H1 (cell line): ENCODE data around the gene SYPL1. TPM values are rescaled to one million over a fixed set of nuclear protein-coding genes. Genes with fewer than 3 reads are reported as not detected.

ENCODE experiments used
- CTCF ChIA-PET: fragments of 300-600 bp; sonication (Branson Sonifier 250); formaldehyde crosslinking; loops from one replicate; lab custom pipeline; 2021; ENCODE audit not compliant: partially characterized antibody; lab: Charles Lee
- POLR2A ChIA-PET: fragments of 300-600 bp; sonication (Branson Sonifier 250); formaldehyde crosslinking; loops from one replicate; lab custom pipeline; 2021; ENCODE audit warnings: inconsistent platforms; ENCODE audit not compliant: partially characterized antibody; lab: Charles Lee
- DNase-seq, 2 experiments: peaks; one replicate each; pipeline versions ENCODE4 v3.0.0 to v3.0.0-alpha.2; 2010 to 2022; ENCODE audit warnings: low spot score in 2 of 2, low read depth in 1 of 2, mixed read lengths in 1 of 2
- FAIRE-seq: peaks from 2 replicates; lab custom pipeline; 2011; peaks lifted over from hg19 to GRCh38; lab: Jason Lieb, UNC
- H2AFZ ChIP-seq: 2 replicates; pipeline ENCODE4 v1.8.1; 2012; ENCODE audit warnings: low read length, inconsistent platforms
- H2AK5ac ChIP-seq: 2 replicates; pipeline ENCODE4 v1.6.1; 2013; ENCODE audit warnings: low read depth, low read length
- H2BK120ac ChIP-seq: replicated peaks from 2 replicates; pipeline ENCODE3; 2013; ENCODE audit warnings: low read depth, low read length, inconsistent platforms
- H2BK12ac ChIP-seq: 2 replicates; pipeline ENCODE4 v1.6.1; 2013; ENCODE audit warnings: low read depth, low read length
- H2BK15ac ChIP-seq: 2 replicates; pipeline ENCODE4 v1.6.1; 2013; ENCODE audit warnings: low read length
- H2BK20ac ChIP-seq: 2 replicates; pipeline ENCODE4 v1.6.1; 2013; ENCODE audit warnings: low read length
- H2BK5ac ChIP-seq: 2 replicates; pipeline ENCODE4 v1.6.1; 2013; ENCODE audit warnings: low read depth, low read length
- H3K14ac ChIP-seq: 2 replicates; pipeline ENCODE4 v1.6.1; 2013; ENCODE audit warnings: inconsistent platforms; ENCODE audit not compliant: insufficient read length
- H3K18ac ChIP-seq: 2 replicates; pipeline ENCODE4 v1.6.1; 2013; ENCODE audit warnings: low read length; ENCODE audit errors: extremely low read depth
- H3K23ac ChIP-seq: 2 replicates; pipeline ENCODE4 v1.6.1; 2013; ENCODE audit warnings: inconsistent platforms; ENCODE audit not compliant: insufficient read length
- H3K23me2 ChIP-seq: 2 replicates; pipeline ENCODE4 v1.6.1; 2013; ENCODE audit warnings: low read depth, low read length
- H3K27ac ChIP-seq: 2 replicates; pipeline ENCODE4 v1.6.1; 2011; ENCODE audit warnings: low read depth, low read length, inconsistent platforms
- H3K27me3 ChIP-seq, 4 experiments: replicated peaks in 1 of 4; 1 replicate in 1 of 4; 2 replicates in 3 of 4; pipeline versions ENCODE4 v1.6.1 to v1.8.1; 2011 to 2013; ENCODE audit warnings: low read length in 3 of 4, mild to moderate bottlenecking in 3 of 4, inconsistent platforms in 2 of 4, mixed read lengths in 2 of 4, moderate library complexity in 1 of 4; ENCODE audit not compliant: control insufficient read depth in 3 of 4, insufficient read depth in 3 of 4; ENCODE audit errors: extremely low read depth in 1 of 4
- H3K36me3 ChIP-seq, 4 experiments: 2 replicates each; pipeline versions ENCODE4 v1.6.1 to v1.8.1; 2011 to 2013; ENCODE audit warnings: mild to moderate bottlenecking in 4 of 4, low read length in 3 of 4, moderate library complexity in 2 of 4, control low read depth in 1 of 4, inconsistent platforms in 1 of 4; ENCODE audit not compliant: insufficient read depth in 4 of 4, control insufficient read depth in 2 of 4
- H3K4ac ChIP-seq: replicated peaks from 2 replicates; pipeline ENCODE3; 2013; ENCODE audit warnings: low read length, low read depth, mixed read lengths, inconsistent platforms; ENCODE audit not compliant: insufficient read length
- H3K4me1 ChIP-seq, 4 experiments: replicated peaks in 1 of 4; 1 replicate in 1 of 4; 2 replicates in 3 of 4; pipeline versions ENCODE4 v1.6.1 to v1.8.1; 2011 to 2013; ENCODE audit warnings: low read length in 3 of 4, inconsistent platforms in 2 of 4, mixed read lengths in 1 of 4; ENCODE audit not compliant: insufficient read depth in 4 of 4, control insufficient read depth in 3 of 4
- H3K4me2 ChIP-seq, 2 experiments: 2 replicates each; pipeline versions ENCODE4 v1.6.1 to v1.8.1; 2011 to 2013; ENCODE audit warnings: low read depth in 2 of 2, low read length in 2 of 2, control low read depth in 1 of 2, inconsistent platforms in 1 of 2, mild to moderate bottlenecking in 1 of 2; ENCODE audit not compliant: insufficient read depth in 1 of 2
- H3K4me3 ChIP-seq, 4 experiments: fragments of 200-600, 300-600 bp in 1 of 4; sonication (generic), shearing (Covaris generic), sonication (Bioruptor Twin) in 1 of 4; 2 replicates each; pipeline versions ENCODE4 v1.5.1 to v1.8.1; 2011 to 2016; ENCODE audit warnings: low read length in 4 of 4, low read depth in 3 of 4, control low read depth in 2 of 4, inconsistent platforms in 2 of 4, mild to moderate bottlenecking in 2 of 4, mixed read lengths in 1 of 4, moderate library complexity in 1 of 4; ENCODE audit not compliant: insufficient read depth in 2 of 4; ENCODE audit errors: extremely low read depth in 1 of 4
- H3K56ac ChIP-seq: replicated peaks from 2 replicates; pipeline ENCODE3; 2013; ENCODE audit warnings: low read depth, mild to moderate bottlenecking, mixed read lengths, low read length, inconsistent platforms; ENCODE audit not compliant: insufficient read length
- H3K79me1 ChIP-seq: 2 replicates; pipeline ENCODE4 v1.6.1; 2013; ENCODE audit warnings: low read depth, low read length, control low read depth
- H3K79me2 ChIP-seq, 2 experiments: 2 replicates each; pipeline versions ENCODE4 v1.6.1 to v1.8.1; 2012 to 2013; ENCODE audit warnings: low read length in 2 of 2, mild to moderate bottlenecking in 2 of 2, inconsistent platforms in 1 of 2; ENCODE audit not compliant: insufficient read depth in 2 of 2, control insufficient read depth in 1 of 2
- H3K9ac ChIP-seq, 4 experiments: replicated peaks in 1 of 4; 1 replicate in 1 of 4; 2 replicates in 3 of 4; pipeline versions ENCODE4 v1.6.1 to v1.8.1; 2011 to 2013; ENCODE audit warnings: low read depth in 3 of 4, low read length in 3 of 4, control low read depth in 2 of 4, mild to moderate bottlenecking in 2 of 4, moderate library complexity in 2 of 4, inconsistent platforms in 1 of 4; ENCODE audit errors: extremely low read depth in 1 of 4
- H3K9me3 ChIP-seq, 2 experiments: 2 replicates each; pipeline versions ENCODE4 v1.6.1 to v1.8.1; 2012 to 2013; ENCODE audit warnings: mild to moderate bottlenecking in 2 of 2, moderate library complexity in 2 of 2, control low read depth in 1 of 2, inconsistent platforms in 1 of 2, low read depth in 1 of 2, low read length in 1 of 2, mixed read lengths in 1 of 2; ENCODE audit not compliant: insufficient read depth in 2 of 2
- H4K20me1 ChIP-seq, 2 experiments: replicated peaks in 1 of 2; 2 replicates each; pipeline versions ENCODE3 to v1.8.1; 2011 to 2013; ENCODE audit warnings: inconsistent platforms in 2 of 2, low read length in 2 of 2, mild to moderate bottlenecking in 1 of 2; ENCODE audit not compliant: insufficient read depth in 2 of 2, control insufficient read depth in 1 of 2
- H4K5ac ChIP-seq: 2 replicates; pipeline ENCODE4 v1.6.1; 2013; ENCODE audit warnings: low read length, low read depth, mixed read lengths, inconsistent platforms; ENCODE audit not compliant: insufficient read length
- H4K8ac ChIP-seq: 2 replicates; pipeline ENCODE4 v1.8.0; 2013; ENCODE audit warnings: mild to moderate bottlenecking, moderate library complexity, low read length, inconsistent platforms; ENCODE audit not compliant: insufficient read depth; ENCODE audit errors: extremely low read depth
- H4K91ac ChIP-seq: replicated peaks from 2 replicates; pipeline ENCODE3; 2013; ENCODE audit warnings: low read length, mixed read lengths, inconsistent platforms; ENCODE audit not compliant: insufficient read length
- EGR1 ChIP-seq: IDR thresholded peaks from 2 replicates; pipeline ENCODE4 v1.6.1; 2011; ENCODE audit warnings: low read depth, low read length, borderline replicate concordance
- POLR2A ChIP-seq, 2 experiments: IDR thresholded peaks; 1 replicate in 1 of 2; 2 replicates in 1 of 2; pipeline ENCODE4 v1.6.1; 2011; ENCODE audit warnings: low read depth in 2 of 2, low read length in 2 of 2, mild to moderate bottlenecking in 2 of 2; ENCODE audit errors: control extremely low read depth in 1 of 2
- SP2 ChIP-seq: IDR thresholded peaks from 2 replicates; pipeline ENCODE4 v1.6.1; 2012; ENCODE audit warnings: mild to moderate bottlenecking, low read length, inconsistent platforms
- TAF1 ChIP-seq: IDR thresholded peaks from 2 replicates; pipeline ENCODE4 v1.6.1; 2011; ENCODE audit warnings: mild to moderate bottlenecking, low read depth, low read length
- WGBS, 2 experiments: shearing (Covaris generic) in 1 of 2; methylation state at CpG; one replicate each; pipeline versions ENCODE4 v1.1.6 to v1.1.7; 2013 to 2015; ENCODE audit warnings: low lambda C conversion rate in 2 of 2, mixed read lengths in 2 of 2, inconsistent platforms in 1 of 2, low coverage in 1 of 2, missing lambda C conversion rate in 1 of 2; ENCODE audit not compliant: insufficient replicate concordance in 2 of 2, insufficient coverage in 1 of 2, insufficient read length in 1 of 2; ENCODE audit errors: extremely low coverage in 1 of 2, missing lambda C conversion rate in 1 of 2; 5-methylcytosine and 5-hydroxymethylcytosine counted together
- polyA plus RNA-seq, 7 experiments: library from polyadenylated mRNA; depleted of rRNA in 3 of 7; stranded (reverse) in 5 of 7; unstranded in 2 of 7; fragments of >200 nt in 5 of 7; fragments of 200-250 nt in 2 of 7; gene quantifications; 1 replicate in 5 of 7; 2 replicates in 1 of 7; 4 replicates in 1 of 7; pipeline versions ENCODE4 v1.2.1 to v1.2.3, GENCODE V29; 2011 to 2013; ENCODE audit warnings: missing spikeins in 2 of 7, mixed read lengths in 2 of 7
- total RNA-seq: library from RNA; stranded (reverse); fragmentation: NEBNext Ultra II Directional; extraction: Animal tissue kit (Norgen Biotek cat#: 25700); gene quantifications from 2 replicates; pipeline ENCODE4 v1.2.1, GENCODE V29; 2021

SYPL1 gene
- total and polyA plus RNA-seq, 2 of the 8 experiments (the other 6 are each of a cell fraction or from before 2014, with no cell fraction given), result 44.9 to 57.7 TPM

- H3K4me1 ChIP-seq, result peaks cover 0 to 5% (median 0%) of the 10 kb centered on the region in 4 experiments; a peak in 1 of 7 replicates
Observed at GRCh38 chr7:106060394-106060920, 51.7 kb downstream of the SYPL1 start.

More at GRCh38 chr7:106060394-106060920, 51.7 kb downstream of the SYPL1 start:
- no peak overlapping the region for H4K8ac ChIP-seq
- no peak overlapping the region for H2BK12ac ChIP-seq
- H2BK15ac ChIP-seq, result no peak overlapping the region
- H2BK120ac ChIP-seq, result no peak overlapping the region
- TF ChIP-seq SP2, result no peak
- TF ChIP-seq EGR1, result no peak
- TF ChIP-seq POLR2A (IDR thresholded peaks at IDR 0.05; ENCODE audit: control extremely low read depth in 1 of 2, low read depth in 2 of 2, low read length in 2 of 2), result no peak
- no peak for TF ChIP-seq TAF1
- H3K56ac ChIP-seq, result no peak overlapping the region
- H3K27me3 ChIP-seq, result no peaks in the 10 kb centered on the region
- no peak overlapping the region for H3K14ac ChIP-seq
- no peak overlapping the region for H3K23ac ChIP-seq
- no peak overlapping the region for H4K91ac ChIP-seq
- WGBS, 2 experiments, result 88% methylated on average over 7 of the region's 7 CpGs; no CpG with 5 or more reads in 1 of the 2 experiments
- POLR2A ChIA-PET, result no interaction called here
- no peak overlapping the region for H2BK20ac ChIP-seq
- no peak overlapping the region for H4K5ac ChIP-seq
- no peaks in the 10 kb centered on the region for H3K79me2 ChIP-seq
- no peak overlapping the region for H2AK5ac ChIP-seq
- no peaks in the 10 kb centered on the region for H4K20me1 ChIP-seq
- no peak for FAIRE-seq
- H3K9me3 ChIP-seq, result peaks cover 4 to 5% of the 10 kb centered on the region in 2 experiments; a peak in 2 of 4 replicates
- no peak overlapping the region for H3K27ac ChIP-seq
- no peak for DNase-seq
- no peak overlapping the region for H2BK5ac ChIP-seq
- CTCF ChIA-PET, result interaction anchor here (0.7 to 13.0 kb wide), 8 partner anchors 10 to 116 kb away, joined by 3 to 154 read pairs (median 4); no protein-coding TSS in a partner anchor
- no peaks in the 10 kb centered on the region for H3K36me3 ChIP-seq
- H2AFZ ChIP-seq, result no peak overlapping the region
- H3K18ac ChIP-seq, result no peak overlapping the region
- H3K79me1 ChIP-seq, result no peaks in the 10 kb centered on the region
- no peak overlapping the region for H3K4me2 ChIP-seq
- no peak overlapping the region for H3K4me3 ChIP-seq
- H3K4ac ChIP-seq, result no peak overlapping the region
- no peaks in the 10 kb centered on the region for H3K23me2 ChIP-seq
- H3K9ac ChIP-seq, result no peak overlapping the region
